A673 (cell line): ENCODE measurements around the gene BTG4.

Experiments
- EZH2 ChIP-seq: fragments of 200-600 bp; sonication (generic); IDR thresholded peaks from 2 replicates; pipeline ENCODE4 v1.6.1; 2017; ENCODE audit warnings: borderline replicate concordance, low read depth, mild to moderate bottlenecking, mixed read lengths, antibody characterized with exemption, low read length; ENCODE audit not compliant: poor library complexity, severe bottlenecking
- TF ChIP-seq, protein P1 (sequence below): fragments of 300-800, 200-600 bp; sonication (generic); conservative IDR thresholded peaks from 2 replicates; pipeline ENCODE4 v1.5.1; 2017; ENCODE audit warnings: low read depth, mild to moderate bottlenecking, antibody characterized with exemption, low read length, moderate library complexity, mixed read lengths

DNA sequence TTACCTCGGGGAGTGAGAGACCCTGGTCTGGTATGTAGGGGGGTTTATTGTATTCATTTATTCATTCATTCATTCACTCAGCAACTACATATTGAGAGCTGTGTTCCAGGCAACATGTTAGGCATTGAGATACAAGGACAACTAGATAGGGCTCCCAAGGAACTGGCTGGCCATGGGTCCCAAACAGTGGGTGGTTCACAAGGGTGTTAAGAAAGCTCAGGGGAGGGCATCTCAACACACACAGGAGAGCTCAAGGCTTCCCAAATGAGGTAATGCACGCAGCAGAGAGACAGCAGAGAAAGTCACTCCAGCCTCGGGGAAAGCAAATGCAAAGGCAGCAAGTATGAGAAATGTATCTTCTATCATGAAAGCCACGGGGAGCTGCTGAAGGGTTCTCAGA lies 51.8 kb downstream of the BTG4 start:
- no peak for TF ChIP-seq EZH2
- TF ChIP-seq, protein P1, sequence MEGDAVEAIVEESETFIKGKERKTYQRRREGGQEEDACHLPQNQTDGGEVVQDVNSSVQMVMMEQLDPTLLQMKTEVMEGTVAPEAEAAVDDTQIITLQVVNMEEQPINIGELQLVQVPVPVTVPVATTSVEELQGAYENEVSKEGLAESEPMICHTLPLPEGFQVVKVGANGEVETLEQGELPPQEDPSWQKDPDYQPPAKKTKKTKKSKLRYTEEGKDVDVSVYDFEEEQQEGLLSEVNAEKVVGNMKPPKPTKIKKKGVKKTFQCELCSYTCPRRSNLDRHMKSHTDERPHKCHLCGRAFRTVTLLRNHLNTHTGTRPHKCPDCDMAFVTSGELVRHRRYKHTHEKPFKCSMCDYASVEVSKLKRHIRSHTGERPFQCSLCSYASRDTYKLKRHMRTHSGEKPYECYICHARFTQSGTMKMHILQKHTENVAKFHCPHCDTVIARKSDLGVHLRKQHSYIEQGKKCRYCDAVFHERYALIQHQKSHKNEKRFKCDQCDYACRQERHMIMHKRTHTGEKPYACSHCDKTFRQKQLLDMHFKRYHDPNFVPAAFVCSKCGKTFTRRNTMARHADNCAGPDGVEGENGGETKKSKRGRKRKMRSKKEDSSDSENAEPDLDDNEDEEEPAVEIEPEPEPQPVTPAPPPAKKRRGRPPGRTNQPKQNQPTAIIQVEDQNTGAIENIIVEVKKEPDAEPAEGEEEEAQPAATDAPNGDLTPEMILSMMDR: no peak
